Measurements from ENCODE around the gene NSUN2.

Gene NSUN2

DNA sequence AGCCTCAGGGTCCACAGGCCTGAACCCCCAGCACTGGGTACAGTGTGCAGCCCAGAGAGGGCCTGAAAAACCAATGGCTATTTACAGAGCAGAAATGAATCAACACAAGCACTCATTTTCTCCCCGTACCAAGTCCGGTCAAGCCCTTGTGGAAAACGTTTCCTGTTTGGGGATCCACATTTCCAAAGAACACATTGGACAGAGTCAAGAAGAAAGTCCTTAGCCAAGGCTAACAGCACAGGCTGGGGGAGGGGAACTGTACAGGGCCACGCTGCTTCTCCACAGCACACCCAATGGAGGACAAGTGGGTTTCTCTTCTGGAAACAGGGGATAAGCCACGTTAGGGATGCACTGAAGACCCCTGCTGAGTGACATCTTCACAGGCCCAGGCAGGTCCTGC lies 62.3 kb downstream of the NSUN2 start:
- H3K27me3 ChIP-seq (ENCODE audit: control insufficient read depth in 2 of 2, insufficient read depth in 2 of 2, low read length in 2 of 2) = no peaks in the 10 kb centered on the region
- H3K9me3 ChIP-seq (ENCODE audit: control insufficient read depth in 2 of 2, low read length in 2 of 2) = no peaks in the 10 kb centered on the region
- H3K4me3 ChIP-seq (ENCODE audit: low read length in 2 of 2) = no peak overlapping the region
- H3K4me1 ChIP-seq (ENCODE audit: control insufficient read depth in 2 of 2, insufficient read depth in 2 of 2, low read length in 2 of 2) = no peaks in the 10 kb centered on the region
- H3K9ac ChIP-seq (ENCODE audit: low read depth in 1 of 2, low read length in 2 of 2) = no peak overlapping the region
- H3K36me3 ChIP-seq (ENCODE audit: control insufficient read depth in 2 of 2, insufficient read depth in 2 of 2, low read length in 2 of 2) = no peaks in the 10 kb centered on the region
- H3K27ac ChIP-seq (ENCODE audit: low read depth in 2 of 2, low read length in 2 of 2) = no peak overlapping the region

DNA sequence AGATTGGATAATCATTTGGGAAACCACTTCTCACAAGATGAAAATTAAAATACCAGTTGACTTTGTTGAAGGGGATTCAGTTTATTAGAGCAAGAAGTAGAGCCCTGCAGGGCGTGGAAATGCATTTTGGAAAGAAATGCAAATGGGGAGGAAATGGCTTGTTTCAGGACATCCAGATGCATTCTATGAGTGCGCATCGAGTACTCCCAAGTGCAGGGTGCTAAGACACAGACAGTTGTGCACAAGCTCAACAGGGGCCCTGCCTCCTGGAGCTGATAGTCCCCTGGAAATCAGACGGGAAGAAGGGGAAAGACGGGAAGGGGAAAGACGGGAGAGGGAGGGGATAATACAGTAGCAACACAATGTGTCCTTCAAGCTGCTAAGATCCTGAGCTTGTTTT lies 64.0 kb downstream of the NSUN2 start:
- H3K27me3 ChIP-seq (ENCODE audit: control insufficient read depth in 2 of 2, insufficient read depth in 2 of 2, low read length in 2 of 2) = no peaks in the 10 kb centered on the region
- no peaks in the 10 kb centered on the region for H3K4me1 ChIP-seq (ENCODE audit: control insufficient read depth in 2 of 2, insufficient read depth in 2 of 2, low read length in 2 of 2)
- no peak overlapping the region for H3K27ac ChIP-seq (ENCODE audit: low read depth in 2 of 2, low read length in 2 of 2)

GRCh38 chr5:6568383-6568782 lies 64.5 kb downstream of the NSUN2 start:
- no peaks in the 10 kb centered on the region for H3K27me3 ChIP-seq (ENCODE audit: control insufficient read depth in 2 of 2, insufficient read depth in 2 of 2, low read length in 2 of 2)
- no peak overlapping the region for H3K4me3 ChIP-seq (ENCODE audit: low read length in 2 of 2)
- H3K9me3 ChIP-seq (ENCODE audit: control insufficient read depth in 2 of 2, low read length in 2 of 2) = no peaks in the 10 kb centered on the region
- no peak overlapping the region for H3K27ac ChIP-seq (ENCODE audit: low read depth in 2 of 2, low read length in 2 of 2)
- no peak overlapping the region for H3K9ac ChIP-seq (ENCODE audit: low read depth in 1 of 2, low read length in 2 of 2)
- no peaks in the 10 kb centered on the region for H3K36me3 ChIP-seq (ENCODE audit: control insufficient read depth in 2 of 2, insufficient read depth in 2 of 2, low read length in 2 of 2)
- no peaks in the 10 kb centered on the region for H3K4me1 ChIP-seq (ENCODE audit: control insufficient read depth in 2 of 2, insufficient read depth in 2 of 2, low read length in 2 of 2)

More for the DNA sequence above, 64.0 kb downstream of the NSUN2 start:
- Histone ChIP-seq H3K4me3 (ENCODE audit: low read length in 2 of 2) (no peak overlapping the region), H3K9me3 (ENCODE audit: control insufficient read depth in 2 of 2, low read length in 2 of 2) (no peaks in the 10 kb centered on the region), H3K36me3 (ENCODE audit: control insufficient read depth in 2 of 2, insufficient read depth in 2 of 2, low read length in 2 of 2) (no peaks in the 10 kb centered on the region), H3K9ac (ENCODE audit: low read depth in 1 of 2, low read length in 2 of 2) (no peak overlapping the region)

DNA sequence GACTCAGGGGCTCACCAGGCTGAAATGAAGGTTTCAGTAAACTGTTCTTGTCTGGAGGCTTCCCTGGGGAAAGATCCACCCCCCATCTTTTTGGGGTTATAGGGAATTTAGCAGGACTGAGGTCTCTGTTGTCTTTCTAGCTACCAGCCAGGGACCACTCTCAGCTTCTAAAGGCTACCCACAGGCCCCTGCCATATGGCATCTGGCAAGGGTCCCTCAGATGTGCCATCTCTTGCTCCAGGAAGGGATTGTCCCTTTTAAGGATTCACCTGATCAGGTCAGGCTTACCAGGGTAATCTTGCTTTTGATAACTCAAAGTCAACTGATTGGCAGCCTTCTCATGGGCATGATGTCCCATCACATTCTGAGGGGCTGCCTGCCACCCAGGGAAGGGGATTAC lies 65.0 kb downstream of the NSUN2 start:
- Histone ChIP-seq H3K4me3 (ENCODE audit: low read length in 2 of 2) (no peak overlapping the region), H3K9ac (ENCODE audit: low read depth in 1 of 2, low read length in 2 of 2) (no peak overlapping the region), H3K36me3 (ENCODE audit: control insufficient read depth in 2 of 2, insufficient read depth in 2 of 2, low read length in 2 of 2) (no peaks in the 10 kb centered on the region), H3K4me1 (ENCODE audit: control insufficient read depth in 2 of 2, insufficient read depth in 2 of 2, low read length in 2 of 2) (no peaks in the 10 kb centered on the region), H3K9me3 (ENCODE audit: control insufficient read depth in 2 of 2, low read length in 2 of 2) (no peaks in the 10 kb centered on the region), H3K27me3 (ENCODE audit: control insufficient read depth in 2 of 2, insufficient read depth in 2 of 2, low read length in 2 of 2) (no peaks in the 10 kb centered on the region), H3K27ac (ENCODE audit: low read depth in 2 of 2, low read length in 2 of 2) (no peak overlapping the region)

DNA sequence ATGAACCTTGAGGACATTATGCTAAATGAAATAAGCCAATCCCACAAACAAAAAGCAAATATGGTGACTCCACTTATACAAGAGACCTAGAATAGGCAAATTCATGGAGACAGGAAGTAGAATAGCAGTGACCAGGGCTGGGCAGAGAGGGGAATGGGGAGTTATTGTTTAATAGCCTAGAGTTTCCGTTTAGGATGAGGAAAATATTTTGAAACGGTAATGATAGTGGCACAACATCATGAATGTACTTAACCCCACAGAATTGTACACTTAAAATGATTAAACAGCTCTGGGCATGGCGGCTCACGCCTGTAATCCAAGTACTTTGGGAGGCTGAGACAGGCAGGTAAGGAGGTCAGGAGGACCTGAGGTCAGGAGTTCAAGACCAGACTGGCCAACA lies 65.8 kb downstream of the NSUN2 start:
- H3K27me3 ChIP-seq (ENCODE audit: control insufficient read depth in 2 of 2, insufficient read depth in 2 of 2, low read length in 2 of 2) = no peaks in the 10 kb centered on the region
- H3K4me1 ChIP-seq (ENCODE audit: control insufficient read depth in 2 of 2, insufficient read depth in 2 of 2, low read length in 2 of 2) = no peaks in the 10 kb centered on the region
- H3K9ac ChIP-seq (ENCODE audit: low read depth in 1 of 2, low read length in 2 of 2) = no peak overlapping the region
- H3K27ac ChIP-seq (ENCODE audit: low read depth in 2 of 2, low read length in 2 of 2) = no peak overlapping the region
- no peaks in the 10 kb centered on the region for H3K9me3 ChIP-seq (ENCODE audit: control insufficient read depth in 2 of 2, low read length in 2 of 2)
- H3K4me3 ChIP-seq (ENCODE audit: low read length in 2 of 2) = no peak overlapping the region
- H3K36me3 ChIP-seq (ENCODE audit: control insufficient read depth in 2 of 2, insufficient read depth in 2 of 2, low read length in 2 of 2) = no peaks in the 10 kb centered on the region

GRCh38 chr5:6565492-6565891 lies 67.4 kb downstream of the NSUN2 start:
- H3K4me1 ChIP-seq (ENCODE audit: control insufficient read depth in 2 of 2, insufficient read depth in 2 of 2, low read length in 2 of 2) = no peaks in the 10 kb centered on the region
- no peak overlapping the region for H3K9ac ChIP-seq (ENCODE audit: low read depth in 1 of 2, low read length in 2 of 2)
- H3K27ac ChIP-seq (ENCODE audit: low read depth in 2 of 2, low read length in 2 of 2) = no peak overlapping the region
- no peaks in the 10 kb centered on the region for H3K36me3 ChIP-seq (ENCODE audit: control insufficient read depth in 2 of 2, insufficient read depth in 2 of 2, low read length in 2 of 2)
- H3K27me3 ChIP-seq (ENCODE audit: control insufficient read depth in 2 of 2, insufficient read depth in 2 of 2, low read length in 2 of 2) = no peaks in the 10 kb centered on the region
- H3K4me3 ChIP-seq (ENCODE audit: low read length in 2 of 2) = no peak overlapping the region
- H3K9me3 ChIP-seq (ENCODE audit: control insufficient read depth in 2 of 2, low read length in 2 of 2) = no peaks in the 10 kb centered on the region

- Histone ChIP-seq H3K36me3 (ENCODE audit: control insufficient read depth in 2 of 2, insufficient read depth in 2 of 2, low read length in 2 of 2) (no peaks in the 10 kb centered on the region), H3K4me3 (ENCODE audit: low read length in 2 of 2) (no peak overlapping the region), H3K27me3 (ENCODE audit: control insufficient read depth in 2 of 2, insufficient read depth in 2 of 2, low read length in 2 of 2) (peaks cover 0 to 3% of the 10 kb centered on the region in 2 donors), H3K9me3 (ENCODE audit: control insufficient read depth in 2 of 2, low read length in 2 of 2) (no peaks in the 10 kb centered on the region), H3K4me1 (ENCODE audit: control insufficient read depth in 2 of 2, insufficient read depth in 2 of 2, low read length in 2 of 2) (no peaks in the 10 kb centered on the region), H3K9ac (ENCODE audit: low read depth in 1 of 2, low read length in 2 of 2) (no peak overlapping the region), H3K27ac (ENCODE audit: low read depth in 2 of 2, low read length in 2 of 2) (no peak overlapping the region)
These were observed 74.9 kb downstream of the NSUN2 start for GRCh38 chr5:6557807-6558575.

GRCh38 chr5:6556802-6557102 lies 76.1 kb downstream of the NSUN2 start:
- Histone ChIP-seq H3K4me3 (ENCODE audit: low read length in 2 of 2) (no peak overlapping the region), H3K9me3 (ENCODE audit: control insufficient read depth in 2 of 2, low read length in 2 of 2) (no peaks in the 10 kb centered on the region), H3K27me3 (ENCODE audit: control insufficient read depth in 2 of 2, insufficient read depth in 2 of 2, low read length in 2 of 2) (peaks cover 0 to 3% of the 10 kb centered on the region in 2 donors), H3K36me3 (ENCODE audit: control insufficient read depth in 2 of 2, insufficient read depth in 2 of 2, low read length in 2 of 2) (no peaks in the 10 kb centered on the region), H3K9ac (ENCODE audit: low read depth in 1 of 2, low read length in 2 of 2) (no peak overlapping the region), H3K27ac (ENCODE audit: low read depth in 2 of 2, low read length in 2 of 2) (no peak overlapping the region), H3K4me1 (ENCODE audit: control insufficient read depth in 2 of 2, insufficient read depth in 2 of 2, low read length in 2 of 2) (no peaks in the 10 kb centered on the region)

- no peak overlapping the region for H3K4me3 ChIP-seq (ENCODE audit: low read length in 2 of 2)
- H3K27ac ChIP-seq (ENCODE audit: low read depth in 2 of 2, low read length in 2 of 2) = no peak overlapping the region
- no peaks in the 10 kb centered on the region for H3K36me3 ChIP-seq (ENCODE audit: control insufficient read depth in 2 of 2, insufficient read depth in 2 of 2, low read length in 2 of 2)
- no peaks in the 10 kb centered on the region for H3K4me1 ChIP-seq (ENCODE audit: control insufficient read depth in 2 of 2, insufficient read depth in 2 of 2, low read length in 2 of 2)
- no peak overlapping the region for H3K9ac ChIP-seq (ENCODE audit: low read depth in 1 of 2, low read length in 2 of 2)
- H3K9me3 ChIP-seq (ENCODE audit: control insufficient read depth in 2 of 2, low read length in 2 of 2) = no peaks in the 10 kb centered on the region
- peaks cover 0 to 3% of the 10 kb centered on the region in 2 donors for H3K27me3 ChIP-seq (ENCODE audit: control insufficient read depth in 2 of 2, insufficient read depth in 2 of 2, low read length in 2 of 2)
These were observed 76.6 kb downstream of the NSUN2 start for GRCh38 chr5:6556089-6556801.

- Histone ChIP-seq H3K27me3 (ENCODE audit: control insufficient read depth in 2 of 2, insufficient read depth in 2 of 2, low read length in 2 of 2) (peaks cover 0 to 3% of the 10 kb centered on the region in 2 donors), H3K4me3 (ENCODE audit: low read length in 2 of 2) (no peak overlapping the region), H3K9ac (ENCODE audit: low read depth in 1 of 2, low read length in 2 of 2) (no peak overlapping the region), H3K27ac (ENCODE audit: low read depth in 2 of 2, low read length in 2 of 2) (no peak overlapping the region), H3K9me3 (ENCODE audit: control insufficient read depth in 2 of 2, low read length in 2 of 2) (no peaks in the 10 kb centered on the region), H3K36me3 (ENCODE audit: control insufficient read depth in 2 of 2, insufficient read depth in 2 of 2, low read length in 2 of 2) (no peaks in the 10 kb centered on the region), H3K4me1 (ENCODE audit: control insufficient read depth in 2 of 2, insufficient read depth in 2 of 2, low read length in 2 of 2) (no peaks in the 10 kb centered on the region)
These were observed 78.0 kb downstream of the NSUN2 start for GRCh38 chr5:6554812-6555211.

All from mucosa of rectum (tissue), 2 donors.